GM18499 (cell line): Measurements from ENCODE around the gene SEPHS2.

Experiments
- ATAC-seq: cut with Tn5 transposase; IDR thresholded peaks from one replicate; pipeline ENCODE4 v1.9.1; 2021; ENCODE audit warnings: moderate number of reproducible peaks; ENCODE audit not compliant: insufficient read depth, unreplicated experiment

The SEPHS2 gene

GRCh38 chr16:30434852-30435251 is 10.8 kb downstream of the SEPHS2 start:
- no peak for ATAC-seq

- no peak for ATAC-seq
Observed at GRCh38 chr16:30430428-30430970, 15.2 kb downstream of the SEPHS2 start.

- peak; percentile 87 for ATAC-seq
Observed at GRCh38 chr16:30429678-30430427, 15.8 kb downstream of the SEPHS2 start, which contains the start of gene DCTPP1. DCTPP1 (minus strand) TSS chr16:30430030; CDS start chr16:30429980, 50 bp downstream.

GRCh38 chr16:30429418-30429677 is 16.3 kb downstream of the SEPHS2 start:
- ATAC-seq, result no peak

- no peak for ATAC-seq
Observed at GRCh38 chr16:30428055-30428454, 17.6 kb downstream of the SEPHS2 start.

- no peak for ATAC-seq
Observed at GRCh38 chr16:30421010-30421409, 24.7 kb downstream of the SEPHS2 start.

- no peak for ATAC-seq
Observed at GRCh38 chr16:30418350-30419181, 27.1 kb downstream of the SEPHS2 start.

- ATAC-seq, result peak; percentile 44
Observed at GRCh38 chr16:30417529-30418349, 27.9 kb downstream of the SEPHS2 start.

GRCh38 chr16:30416624-30417528 is 28.8 kb downstream of the SEPHS2 start:
- no peak for ATAC-seq

- no peak for ATAC-seq
Observed at GRCh38 chr16:30416047-30416603, 29.5 kb downstream of the SEPHS2 start.

GRCh38 chr16:30414159-30414558 is 31.5 kb downstream of the SEPHS2 start:
- ATAC-seq, result no peak

- ATAC-seq, result no peak
Observed at GRCh38 chr16:30413112-30413806, 32.4 kb downstream of the SEPHS2 start.

- ATAC-seq, result no peak
Observed at GRCh38 chr16:30409125-30410060, 36.3 kb downstream of the SEPHS2 start.

- no peak for ATAC-seq
Observed at GRCh38 chr16:30407804-30408534, 37.7 kb downstream of the SEPHS2 start.

- no peak for ATAC-seq
Observed at GRCh38 chr16:30407102-30407803, 38.4 kb downstream of the SEPHS2 start, which contains the start of gene ZNF771. ZNF771 (plus strand) TSS chr16:30407606; CDS start chr16:30408054, 448 bp downstream.

GRCh38 chr16:30406795-30407101 is 38.9 kb downstream of the SEPHS2 start:
- no peak for ATAC-seq
